COLO668 (cell line): Measurements from ENCODE around the gene TNNI2.
A peak's percentile ranks its signal among the peaks of the same experiment; 100 is the strongest.
"Not testable (repeated sequence)": the region's sequence is repeated elsewhere in the genome, so short reads cannot be mapped to it uniquely, and the experiment has no call there.

Experiments
- DNase-seq: peaks from one replicate; lab custom pipeline; 2025; ENCODE audit not compliant: unreplicated experiment; lab: John Stamatoyannopoulos, UW

TNNI2 gene

GRCh38 chr11:1872267-1872985, 33.6 kb downstream of the TNNI2 start:
- no peak for DNase-seq

- DNase-seq: no peak
Measured at GRCh38 chr11:1873048-1873812, 34.4 kb downstream of the TNNI2 start.

- not testable (repeated sequence) for DNase-seq
Measured at GRCh38 chr11:1873813-1874150, 35.0 kb downstream of the TNNI2 start.

GRCh38 chr11:1874441-1875092, 35.8 kb downstream of the TNNI2 start:
- not testable (repeated sequence) for DNase-seq

- peak; percentile 17 for DNase-seq
Measured at GRCh38 chr11:1875093-1875850, 36.5 kb downstream of the TNNI2 start.

- not testable (repeated sequence) for DNase-seq
Measured at GRCh38 chr11:1875851-1876301, 37.1 kb downstream of the TNNI2 start.

GRCh38 chr11:1876361-1877063, 37.7 kb downstream of the TNNI2 start:
- peak; percentile 10 for DNase-seq

- peak; percentile 44 for DNase-seq
Measured at GRCh38 chr11:1877211-1878136, 38.7 kb downstream of the TNNI2 start.

- no peak for DNase-seq
Measured at GRCh38 chr11:1878137-1879031, 39.6 kb downstream of the TNNI2 start.

GRCh38 chr11:1879342-1879940, 40.7 kb downstream of the TNNI2 start:
- no peak for DNase-seq

- no peak for DNase-seq
Measured at GRCh38 chr11:1879941-1880720, 41.4 kb downstream of the TNNI2 start.

- DNase-seq: no peak
Measured at GRCh38 chr11:1880746-1881441, 42.1 kb downstream of the TNNI2 start.

- DNase-seq: no peak
Measured at GRCh38 chr11:1881442-1882264, 42.9 kb downstream of the TNNI2 start.

GRCh38 chr11:1882265-1883238, 43.8 kb downstream of the TNNI2 start:
- peak; percentile 54 for DNase-seq
